Activated naive CD8-positive, alpha-beta T cell (primary cell): ENCODE results near the gene CNTNAP5.

ENCODE experiments used
- H3K27ac Mint-ChIP-seq: one replicate; pipeline ENCODE4 v1.8.0; 2021; ENCODE audit warnings: mixed read lengths
- H3K27me3 Mint-ChIP-seq: one replicate; pipeline ENCODE4 v1.8.0; 2021; ENCODE audit warnings: mixed read lengths
- H3K36me3 Mint-ChIP-seq: one replicate; pipeline ENCODE4 v1.8.0; 2021; ENCODE audit warnings: mixed read lengths
- H3K4me1 Mint-ChIP-seq: one replicate; pipeline ENCODE4 v1.8.0; 2021; ENCODE audit warnings: low read depth, mixed read lengths
- H3K4me3 Mint-ChIP-seq: one replicate; pipeline ENCODE4 v1.8.0; 2021; ENCODE audit warnings: mild to moderate bottlenecking, mixed read lengths
- H3K9me3 Mint-ChIP-seq: one replicate; pipeline ENCODE4 v1.8.0; 2021; ENCODE audit warnings: low read depth, mixed read lengths

CNTNAP5 gene

DNA sequence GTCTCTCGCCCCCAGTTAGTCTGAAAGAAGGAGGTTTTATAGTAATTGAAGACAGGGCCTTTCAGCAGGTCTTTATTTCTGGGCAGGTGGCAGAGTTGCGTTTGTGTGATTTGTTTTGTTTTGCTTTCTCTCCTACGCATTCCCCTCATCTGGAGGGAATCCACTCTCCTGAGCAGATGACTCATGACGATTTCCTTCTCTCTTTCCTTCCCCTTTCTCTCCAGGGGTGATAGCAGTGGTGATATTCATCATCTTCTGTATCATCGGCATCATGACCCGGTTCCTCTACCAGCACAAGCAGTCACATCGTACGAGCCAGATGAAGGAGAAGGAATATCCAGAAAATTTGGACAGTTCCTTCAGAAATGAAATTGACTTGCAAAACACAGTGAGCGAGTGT is 888.8 kb downstream of the CNTNAP5 start:
- no peak overlapping the region for H3K4me3 Mint-ChIP-seq
- H3K9me3 Mint-ChIP-seq: no peaks in the 10 kb centered on the region
- no peak overlapping the region for H3K27ac Mint-ChIP-seq
- H3K36me3 Mint-ChIP-seq: no peaks in the 10 kb centered on the region
- H3K4me1 Mint-ChIP-seq: no peaks in the 10 kb centered on the region
- no peaks in the 10 kb centered on the region for H3K27me3 Mint-ChIP-seq

DNA sequence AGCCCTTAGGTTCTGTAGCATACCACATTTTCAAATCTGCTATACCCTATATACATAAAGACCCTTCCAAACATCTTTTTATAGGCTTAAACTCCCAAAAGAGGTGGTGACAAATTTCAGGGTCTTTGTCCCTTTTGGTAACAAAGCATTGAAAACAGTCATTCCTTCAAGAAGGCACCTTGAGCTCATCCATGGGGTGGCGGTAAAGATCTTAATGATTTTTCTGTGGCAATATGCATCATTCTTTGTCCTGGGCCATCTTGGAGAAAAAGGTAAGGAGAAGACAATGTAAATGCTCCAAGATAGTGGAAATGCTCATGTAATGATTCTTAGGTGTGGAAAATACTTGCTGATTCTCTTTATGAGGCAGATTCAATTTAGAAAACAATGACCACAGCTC is 890.5 kb downstream of the CNTNAP5 start:
- Mint-ChIP-seq H3K4me3 (no peak overlapping the region), H3K27ac (no peak overlapping the region), H3K9me3 (no peaks in the 10 kb centered on the region), H3K4me1 (no peaks in the 10 kb centered on the region), H3K36me3 (no peaks in the 10 kb centered on the region), H3K27me3 (no peaks in the 10 kb centered on the region)

- H3K4me1 Mint-ChIP-seq: no peaks in the 10 kb centered on the region
- no peak overlapping the region for H3K27ac Mint-ChIP-seq
- no peaks in the 10 kb centered on the region for H3K36me3 Mint-ChIP-seq
- no peak overlapping the region for H3K4me3 Mint-ChIP-seq
- no peaks in the 10 kb centered on the region for H3K27me3 Mint-ChIP-seq
- H3K9me3 Mint-ChIP-seq: peaks cover 4% of the 10 kb centered on the region
Measured at GRCh38 chr2:124919296-124919695, 894.2 kb downstream of the CNTNAP5 start.

DNA sequence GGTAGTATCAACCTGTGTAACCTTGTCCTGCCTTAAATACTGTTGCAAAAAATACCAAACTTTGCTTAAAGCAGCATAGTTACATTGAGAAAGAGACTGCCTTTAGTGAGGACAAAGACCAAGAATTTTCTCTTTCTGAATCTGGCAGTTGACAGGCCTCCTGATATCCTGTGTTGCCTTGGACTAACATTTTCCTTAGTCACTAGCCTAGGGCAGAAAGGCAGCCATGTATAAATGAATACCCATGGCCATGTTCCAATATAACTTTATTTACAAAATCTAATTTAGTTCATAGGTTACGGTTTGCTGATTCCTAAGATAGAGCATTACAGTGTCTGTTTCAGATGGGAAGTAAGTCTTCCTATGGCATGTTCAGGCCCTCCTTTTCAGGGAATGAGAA is 895.4 kb downstream of the CNTNAP5 start:
- no peak overlapping the region for H3K27ac Mint-ChIP-seq

GRCh38 chr2:124921191-124921590 is 896.1 kb downstream of the CNTNAP5 start:
- no peaks in the 10 kb centered on the region for H3K27me3 Mint-ChIP-seq
- H3K27ac Mint-ChIP-seq: no peak overlapping the region
- H3K9me3 Mint-ChIP-seq: peaks cover 4% of the 10 kb centered on the region
- H3K4me3 Mint-ChIP-seq: no peak overlapping the region
- no peaks in the 10 kb centered on the region for H3K4me1 Mint-ChIP-seq
- H3K36me3 Mint-ChIP-seq: no peaks in the 10 kb centered on the region

More for the DNA sequence above, 895.4 kb downstream of the CNTNAP5 start:
- Mint-ChIP-seq H3K4me1 (no peaks in the 10 kb centered on the region), H3K36me3 (no peaks in the 10 kb centered on the region), H3K27me3 (no peaks in the 10 kb centered on the region), H3K9me3 (peaks cover 4% of the 10 kb centered on the region), H3K4me3 (no peak overlapping the region)

- Mint-ChIP-seq H3K4me3 (no peak overlapping the region), H3K4me1 (no peaks in the 10 kb centered on the region), H3K9me3 (peaks cover 4% of the 10 kb centered on the region), H3K27ac (no peak overlapping the region), H3K36me3 (no peaks in the 10 kb centered on the region), H3K27me3 (no peaks in the 10 kb centered on the region)
Measured at GRCh38 chr2:124923097-124923496, 898.0 kb downstream of the CNTNAP5 start.

GRCh38 chr2:124933883-124934282 is 908.8 kb downstream of the CNTNAP5 start:
- Mint-ChIP-seq H3K9me3 (no peaks in the 10 kb centered on the region), H3K27me3 (no peaks in the 10 kb centered on the region), H3K4me1 (no peaks in the 10 kb centered on the region), H3K4me3 (no peak overlapping the region), H3K27ac (no peak overlapping the region), H3K36me3 (no peaks in the 10 kb centered on the region)

DNA sequence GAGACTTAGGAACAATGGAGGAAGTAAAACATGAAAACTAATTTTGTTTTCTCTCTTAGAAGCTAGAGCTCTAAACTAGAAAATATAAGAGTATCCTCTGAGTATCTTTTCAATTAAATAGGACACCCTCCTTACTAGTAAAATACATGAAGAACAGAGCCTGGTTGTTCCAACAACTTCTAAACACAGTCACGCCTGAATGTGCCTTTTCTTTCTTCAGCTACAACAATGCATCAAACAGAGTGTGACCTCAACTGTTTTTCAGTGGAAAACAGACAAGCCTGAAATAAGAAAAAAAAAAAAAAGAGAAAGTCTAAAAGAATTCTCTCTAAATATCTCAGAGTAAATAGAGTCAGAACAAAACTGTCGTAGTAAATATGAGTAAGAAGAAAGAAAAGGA is 928.8 kb downstream of the CNTNAP5 start:
- no peaks in the 10 kb centered on the region for H3K36me3 Mint-ChIP-seq

DNA sequence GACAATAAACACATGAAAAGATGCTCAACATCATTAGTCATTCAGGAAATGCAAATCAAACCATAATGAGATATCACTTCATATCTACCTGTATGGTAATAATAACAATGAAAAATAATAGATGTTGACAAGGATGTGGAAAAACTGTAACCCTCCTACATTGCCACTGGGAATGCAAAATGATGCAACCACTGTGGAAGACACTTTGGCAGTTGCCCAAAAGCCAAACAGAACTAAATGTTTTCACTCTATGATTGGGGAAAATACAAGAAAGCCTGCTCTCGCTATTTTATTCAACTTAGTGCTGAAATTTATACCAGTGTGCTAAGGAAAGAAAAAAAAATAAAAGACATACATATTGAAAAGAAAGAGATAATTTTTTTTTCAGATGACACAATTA is 934.5 kb downstream of the CNTNAP5 start:
- Mint-ChIP-seq H3K4me3 (no peak overlapping the region), H3K4me1 (no peaks in the 10 kb centered on the region), H3K27me3 (no peaks in the 10 kb centered on the region), H3K9me3 (peaks cover 3% of the 10 kb centered on the region), H3K36me3 (no peaks in the 10 kb centered on the region), H3K27ac (no peak overlapping the region)

More for the DNA sequence above, 928.8 kb downstream of the CNTNAP5 start:
- Mint-ChIP-seq H3K4me1 (no peaks in the 10 kb centered on the region), H3K27ac (no peak overlapping the region), H3K9me3 (peaks cover 15% of the 10 kb centered on the region), H3K27me3 (no peaks in the 10 kb centered on the region), H3K4me3 (no peak overlapping the region)

GRCh38 chr2:124961132-124961531 is 936.0 kb downstream of the CNTNAP5 start:
- no peak overlapping the region for H3K4me3 Mint-ChIP-seq
- H3K27me3 Mint-ChIP-seq: no peaks in the 10 kb centered on the region

More at GRCh38 chr2:124961132-124961531, 936.0 kb downstream of the CNTNAP5 start:
- H3K9me3 Mint-ChIP-seq: peaks cover 3% of the 10 kb centered on the region
- H3K4me1 Mint-ChIP-seq: no peaks in the 10 kb centered on the region
- no peaks in the 10 kb centered on the region for H3K36me3 Mint-ChIP-seq
- H3K27ac Mint-ChIP-seq: no peak overlapping the region
